Activated CD4-positive, CD25-positive, alpha-beta regulatory T cell treated with anti-CD3 and anti-CD28 coated beads, Interleukin-2, amount 50 U/mL, for 72 hours (primary cell): ENCODE results near the gene KIF26B.
"Not testable (repeated sequence)": the region's sequence is repeated elsewhere in the genome, so short reads cannot be mapped to it uniquely, and the experiment has no call there.

ENCODE experiments used
- DNase-seq: peaks from one replicate; pipeline ENCODE4 v3.0.0; 2021

KIF26B gene

DNA sequence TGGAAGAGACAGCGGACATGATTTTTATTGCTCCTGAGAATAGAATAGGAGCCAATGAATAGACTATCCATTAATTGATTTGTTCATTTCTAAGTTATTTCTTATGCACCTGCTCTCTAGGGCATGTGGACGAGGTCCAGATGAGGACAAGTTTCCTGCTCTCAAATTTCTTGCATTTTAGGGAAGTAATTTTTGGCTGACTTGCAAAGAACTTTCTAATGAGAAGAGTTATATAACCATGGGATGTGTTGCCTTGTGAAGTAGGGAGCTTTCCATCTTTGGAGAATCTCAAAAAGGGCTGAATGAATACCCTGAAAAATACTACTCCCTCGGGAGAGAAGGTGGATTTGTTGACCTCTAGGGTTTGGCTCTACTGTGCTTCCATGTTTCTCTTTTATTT, 243.0 kb downstream of the KIF26B start:
- DNase-seq = no peak

DNA sequence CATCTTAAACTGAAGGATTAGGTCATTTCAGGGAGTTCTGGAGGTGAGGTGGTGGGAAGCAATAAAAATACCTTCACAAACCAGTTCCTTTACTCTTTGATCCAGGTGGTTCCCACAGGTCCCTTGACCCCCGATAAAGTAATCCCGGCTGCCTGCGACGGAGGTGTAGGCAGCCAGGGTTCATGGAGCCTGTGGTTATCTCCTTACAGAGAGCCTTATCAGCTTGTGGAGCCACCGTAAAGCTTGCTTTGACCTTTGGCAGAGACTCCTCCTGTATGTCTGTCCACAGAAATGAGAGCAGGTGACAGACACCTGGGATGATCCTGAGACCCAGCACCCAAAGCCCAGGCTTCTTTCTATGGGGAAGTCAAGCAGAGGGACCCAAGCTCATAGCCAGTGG, 243.4 kb downstream of the KIF26B start:
- no peak for DNase-seq

DNA sequence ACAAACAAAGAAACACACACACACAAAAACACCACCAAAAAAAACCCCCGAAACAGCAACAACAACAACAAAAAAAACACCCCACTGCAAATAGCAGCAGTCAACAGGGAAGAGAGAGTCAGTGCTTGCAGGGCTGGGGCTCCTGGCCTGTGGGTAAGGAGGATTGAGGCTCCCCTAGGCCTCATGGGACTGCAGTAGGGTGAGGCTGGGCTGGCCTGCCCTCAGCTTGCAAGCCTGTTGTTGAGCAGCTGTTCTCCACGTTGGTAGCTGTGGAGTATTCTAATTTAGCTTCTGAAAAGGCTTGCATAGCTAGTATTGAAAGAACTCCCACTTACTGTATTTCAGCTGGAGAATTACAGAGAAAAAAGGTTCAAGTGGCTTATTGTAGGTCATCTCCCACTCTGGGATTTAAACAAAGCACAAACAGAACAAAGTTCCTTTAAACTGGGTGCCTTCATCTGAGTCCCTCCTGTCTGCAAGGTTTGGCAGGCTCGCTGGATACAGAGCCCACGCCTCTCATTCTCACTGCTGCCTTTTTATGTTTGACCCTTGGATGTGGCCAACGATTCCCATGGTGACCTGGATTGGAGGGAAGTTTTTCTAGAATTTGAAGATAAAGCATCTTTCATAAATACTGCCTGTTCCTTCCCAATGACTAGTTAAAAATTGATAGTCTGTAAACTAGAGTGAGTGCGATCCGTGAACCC, 247.2 kb downstream of the KIF26B start:
- no peak for DNase-seq

DNA sequence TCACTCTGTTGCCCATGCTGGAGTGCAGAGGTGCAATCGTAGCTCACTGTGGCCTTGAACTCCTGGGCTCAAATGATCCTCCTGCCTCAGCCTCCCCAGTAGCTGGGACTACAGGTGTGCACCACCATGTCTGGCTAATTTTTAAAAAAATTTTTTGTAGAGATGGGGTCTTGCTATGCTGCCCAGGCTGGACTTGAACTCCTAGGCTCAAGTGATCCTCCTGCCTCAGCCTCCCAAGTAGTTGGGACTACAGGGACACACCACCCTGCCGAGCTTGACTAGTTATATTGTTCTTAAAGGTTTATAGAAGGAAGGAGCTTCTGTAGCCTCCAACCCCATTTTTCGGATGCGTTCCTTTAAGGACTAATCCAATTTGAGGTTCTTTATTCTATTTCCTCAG, 248.2 kb downstream of the KIF26B start:
- not testable (repeated sequence) for DNase-seq

DNA sequence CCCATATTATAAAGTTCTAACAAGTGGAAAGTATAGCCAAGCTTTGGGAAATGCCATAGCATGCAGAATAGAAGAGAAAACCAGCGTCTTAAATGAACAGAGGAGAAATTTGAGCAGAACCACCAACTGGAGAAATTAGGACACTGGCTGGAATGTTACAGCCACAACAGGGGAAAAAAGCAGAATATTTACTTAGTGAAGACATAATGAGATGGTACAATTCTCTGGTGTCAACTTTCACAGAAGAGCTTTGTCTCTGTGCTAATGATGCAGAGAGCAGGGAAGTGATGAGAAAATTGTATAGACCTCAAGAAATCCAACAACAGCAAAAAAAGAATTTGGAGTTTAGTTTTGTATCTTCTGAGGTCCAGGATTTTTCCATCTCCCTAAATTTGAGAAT, 249.7 kb downstream of the KIF26B start:
- no peak for DNase-seq

DNA sequence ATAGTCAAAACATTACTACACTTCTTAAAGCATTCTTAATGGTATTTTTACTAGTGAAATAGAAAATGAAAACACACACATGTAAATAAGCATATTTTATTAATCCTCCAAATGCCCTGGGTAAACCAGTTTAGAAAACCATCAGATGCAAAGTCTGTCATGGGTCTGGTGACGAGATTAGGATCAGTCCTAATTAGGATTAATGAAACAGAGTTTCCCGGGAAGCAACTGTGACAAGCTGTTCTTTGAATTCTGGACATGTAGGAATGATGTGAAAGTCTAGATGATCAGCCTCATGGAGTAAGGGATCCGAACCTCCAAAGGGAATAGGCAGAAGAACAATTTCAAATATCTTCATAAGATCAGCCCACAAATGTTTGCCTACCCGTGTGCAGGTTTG, 250.2 kb downstream of the KIF26B start:
- DNase-seq = no peak

DNA sequence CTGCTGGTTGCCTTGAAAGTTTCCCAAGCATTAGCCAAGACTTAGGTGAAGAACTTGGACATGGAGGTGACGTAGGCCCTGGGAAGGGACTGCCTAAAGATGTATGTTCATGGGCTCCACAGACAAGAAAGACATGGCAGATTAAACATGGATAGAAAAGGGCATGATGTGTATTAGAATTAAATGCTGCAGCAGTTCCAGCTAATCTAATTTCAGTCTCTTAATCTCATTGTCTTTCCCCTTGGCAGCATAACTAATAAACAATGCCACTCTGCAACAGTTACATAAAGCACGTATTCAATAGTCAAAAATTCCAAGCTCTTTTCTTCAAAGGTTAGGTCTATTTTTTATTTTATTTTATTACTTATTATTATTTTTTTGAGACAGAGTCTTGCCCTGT, 251.6 kb downstream of the KIF26B start:
- no peak for DNase-seq

DNA sequence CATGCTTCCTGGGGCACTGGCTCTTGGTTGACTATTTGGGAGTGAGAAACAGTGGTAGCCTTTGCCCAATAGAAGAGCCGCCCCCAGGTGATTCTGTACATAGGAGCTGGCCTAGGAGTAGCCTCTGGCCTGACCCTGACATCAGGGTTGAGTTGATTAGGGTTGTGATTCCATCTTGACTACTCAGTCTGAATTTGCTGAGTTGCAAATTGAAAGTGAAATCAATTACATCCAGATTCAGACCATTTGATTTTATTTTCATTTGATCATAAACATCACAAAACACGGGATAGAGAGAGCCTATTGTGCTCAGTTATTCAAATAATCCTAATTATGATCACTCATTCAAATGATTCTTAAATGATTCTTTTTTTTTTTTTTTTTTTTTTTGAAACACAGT, 253.2 kb downstream of the KIF26B start:
- no peak for DNase-seq

DNA sequence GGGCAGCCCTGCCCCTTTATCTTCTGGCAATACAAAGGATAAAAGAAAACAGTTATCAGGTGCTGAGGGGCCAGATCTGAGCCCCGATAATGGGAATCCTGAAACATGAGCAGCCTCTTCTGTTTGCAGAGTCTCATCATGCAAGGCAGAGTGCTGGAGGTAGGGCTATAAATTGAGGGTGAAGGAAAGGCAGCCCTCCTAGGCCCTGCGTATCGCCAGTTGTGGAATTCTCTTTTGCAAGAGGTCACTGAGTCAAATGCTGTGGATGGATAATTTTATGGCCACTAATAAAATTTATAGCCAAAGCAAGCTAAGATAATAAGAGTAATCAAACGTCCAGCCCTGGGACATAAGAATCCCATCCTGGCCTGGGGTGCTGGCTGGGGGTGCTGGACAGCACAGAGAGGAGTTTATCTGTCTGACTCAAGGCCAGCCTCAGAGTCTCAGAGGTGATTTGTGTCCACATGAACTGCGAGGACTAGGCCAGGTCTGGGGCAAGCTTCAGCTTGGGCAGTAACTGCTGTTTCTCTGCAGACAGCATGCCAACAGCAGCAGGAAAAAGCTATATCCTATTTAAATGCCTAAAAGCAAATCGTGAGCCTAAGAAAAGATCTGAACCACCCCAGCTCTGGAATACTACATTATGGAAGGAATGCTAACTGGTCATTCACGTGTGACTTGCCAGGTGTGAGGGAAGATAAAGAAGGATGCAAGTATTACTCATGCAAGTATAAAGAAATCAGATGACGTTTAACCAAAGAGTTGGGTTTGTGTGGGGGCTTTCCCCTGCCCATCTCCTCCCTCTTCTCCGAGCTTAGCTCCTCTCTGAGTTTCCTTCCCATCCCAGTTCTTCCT, 254.8 kb downstream of the KIF26B start:
- no peak for DNase-seq

DNA sequence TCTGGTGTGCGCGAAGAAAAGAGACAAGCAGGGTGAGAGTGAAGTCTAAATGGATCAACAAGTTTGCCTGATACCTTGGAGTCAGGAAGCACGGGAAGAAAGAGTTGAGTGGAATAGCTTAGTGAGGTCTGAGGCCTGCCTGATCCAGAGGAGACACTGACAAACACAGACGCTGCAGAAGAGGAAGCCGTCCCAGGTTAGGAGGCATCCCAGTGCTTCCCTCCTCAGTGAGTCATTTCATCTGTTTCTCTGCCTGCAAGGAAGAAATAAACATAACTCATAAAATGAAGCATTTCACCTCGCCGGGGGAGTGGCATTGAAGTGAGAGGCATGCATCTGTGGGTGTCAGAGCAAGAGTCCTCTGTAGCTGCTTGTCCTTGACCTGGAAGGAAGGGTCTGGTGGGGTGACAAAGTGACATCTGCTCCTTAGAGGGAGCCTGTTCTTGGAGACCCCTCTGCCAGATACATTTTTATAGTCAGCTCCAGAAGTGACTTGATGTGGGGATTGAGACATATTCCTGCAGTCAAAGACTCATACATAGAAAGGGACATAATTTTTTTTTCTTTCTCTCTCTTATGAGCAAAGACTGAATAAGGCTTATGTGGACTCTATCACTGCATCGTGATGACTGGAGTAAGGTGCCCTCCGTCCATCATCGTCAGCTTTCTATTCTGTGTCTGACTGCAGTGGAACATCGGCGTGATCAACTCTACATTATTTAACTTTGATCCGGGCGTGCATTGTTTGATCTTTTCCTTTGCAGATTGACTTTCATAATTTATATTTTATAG, 256.7 kb downstream of the KIF26B start:
- DNase-seq = no peak

DNA sequence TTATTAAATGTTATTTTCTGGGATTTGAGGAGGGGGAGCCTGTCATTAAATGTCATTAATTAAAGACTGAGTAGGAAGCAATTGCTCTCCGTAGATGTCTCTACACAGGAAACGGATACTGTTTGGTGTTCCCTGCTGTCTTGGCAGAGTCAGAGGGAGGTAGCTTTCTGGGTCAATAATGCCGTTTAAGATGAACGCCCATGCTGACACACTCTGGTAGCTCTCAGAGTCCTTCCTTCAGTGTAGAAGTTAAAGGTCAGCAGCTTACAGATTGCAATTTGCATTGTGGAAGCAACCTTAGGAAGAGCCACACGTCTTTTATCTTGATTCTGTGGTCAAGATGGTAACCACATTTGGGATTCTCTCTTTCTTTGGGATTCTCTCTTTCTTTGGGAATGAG, 257.5 kb downstream of the KIF26B start:
- no peak for DNase-seq

DNA sequence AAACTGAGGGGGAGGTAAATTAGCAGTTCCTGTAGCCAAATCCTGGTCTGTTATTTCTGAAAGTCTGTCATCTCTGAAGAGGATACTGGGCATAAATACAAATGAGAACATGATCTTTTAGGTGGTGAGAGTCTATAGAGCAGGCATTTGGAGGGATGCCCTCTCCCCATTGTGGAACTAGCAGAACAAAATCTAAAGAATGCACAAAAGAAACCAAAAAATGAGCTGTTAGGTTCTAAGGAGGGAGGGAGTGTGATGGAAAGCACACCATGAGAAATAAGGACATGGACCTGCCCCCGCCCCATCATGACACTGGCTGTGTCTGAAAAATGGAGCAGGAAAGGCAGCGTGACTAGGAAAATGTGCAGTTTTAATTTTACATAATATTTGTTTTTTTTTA, 262.0 kb downstream of the KIF26B start:
- no peak for DNase-seq

DNA sequence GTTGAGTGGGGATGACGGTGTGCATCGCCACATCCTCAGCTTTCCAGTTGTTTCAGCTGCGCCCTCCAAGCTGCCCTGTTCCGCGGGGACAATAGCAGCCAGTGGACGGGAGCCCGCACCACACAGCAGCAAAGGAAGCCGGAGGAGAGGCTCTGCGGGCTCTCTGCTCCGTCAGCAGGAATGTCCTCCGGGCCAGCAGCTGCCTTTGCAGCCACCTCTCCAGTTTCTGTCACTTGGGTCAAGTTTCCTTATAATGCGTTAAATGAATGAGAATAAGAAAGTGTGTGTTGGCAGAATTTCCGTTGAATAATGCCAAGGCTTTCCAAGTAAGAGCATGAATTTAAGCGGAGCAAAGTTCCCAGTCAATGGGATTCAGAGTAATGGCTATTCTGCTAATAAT, 263.3 kb downstream of the KIF26B start:
- no peak for DNase-seq

DNA sequence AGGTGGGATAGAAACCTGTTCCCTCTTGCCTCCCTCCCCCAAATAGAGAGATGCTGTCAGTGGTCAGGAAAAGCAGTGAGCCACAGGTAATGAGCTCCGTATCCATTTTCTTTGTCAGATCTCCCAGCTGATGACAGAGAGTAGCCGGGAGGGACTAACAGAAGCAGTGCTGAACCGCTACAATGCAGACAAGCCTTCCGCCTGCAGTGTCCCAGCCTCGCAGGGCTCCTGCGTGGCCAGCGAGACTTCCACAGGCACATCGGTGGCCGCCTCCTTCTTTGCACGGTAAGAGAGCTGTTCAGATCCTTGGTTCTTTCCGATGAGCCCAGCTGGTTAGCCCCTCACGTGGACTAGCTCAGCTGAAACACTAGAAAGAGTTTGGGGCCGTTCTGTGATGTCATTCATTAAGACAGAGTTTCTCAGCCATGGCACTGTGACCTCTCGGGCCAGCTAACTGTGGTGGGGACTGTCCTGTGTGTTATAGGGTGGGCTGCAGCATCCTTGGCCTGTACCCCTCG, 264.7 kb downstream of the KIF26B start:
- no peak for DNase-seq

DNA sequence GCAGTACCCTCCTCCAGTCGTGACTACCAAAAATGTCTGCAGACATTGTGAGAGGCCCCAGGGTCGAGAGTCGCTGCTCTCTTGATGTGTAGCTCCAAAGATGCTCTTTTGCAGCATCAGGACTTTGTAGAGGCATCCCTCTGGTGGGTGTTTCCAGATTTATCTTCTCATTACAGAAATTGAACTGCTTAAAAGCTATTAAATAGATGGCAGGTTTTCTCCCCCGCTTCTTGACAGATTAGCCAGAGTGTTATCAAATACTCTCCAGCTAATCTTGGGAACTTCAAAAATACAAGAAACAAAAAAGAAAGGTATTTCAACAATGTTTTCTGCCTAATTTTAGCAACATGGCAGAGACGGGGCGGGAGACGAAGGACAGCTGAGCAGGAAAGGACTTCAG, 265.2 kb downstream of the KIF26B start:
- no peak for DNase-seq

DNA sequence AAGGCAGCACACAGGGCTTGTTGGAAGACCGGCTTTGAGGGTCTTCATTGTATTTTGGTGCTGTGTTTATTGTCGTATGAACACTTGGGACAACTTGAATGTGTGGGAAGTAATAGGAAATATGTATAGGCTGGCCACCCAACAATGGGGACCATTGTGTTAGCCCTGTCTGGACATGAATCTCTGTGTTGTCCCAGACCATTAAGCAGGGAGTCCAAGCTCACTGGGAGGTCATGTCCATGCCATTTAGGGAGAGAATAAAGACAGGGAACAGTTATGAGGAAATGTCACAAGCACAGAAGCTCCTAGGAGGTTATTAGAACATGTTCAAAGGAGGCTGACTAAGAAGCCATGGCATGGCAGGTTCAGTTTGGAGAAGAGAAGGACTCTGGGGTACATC, 266.1 kb downstream of the KIF26B start:
- DNase-seq = no peak

DNA sequence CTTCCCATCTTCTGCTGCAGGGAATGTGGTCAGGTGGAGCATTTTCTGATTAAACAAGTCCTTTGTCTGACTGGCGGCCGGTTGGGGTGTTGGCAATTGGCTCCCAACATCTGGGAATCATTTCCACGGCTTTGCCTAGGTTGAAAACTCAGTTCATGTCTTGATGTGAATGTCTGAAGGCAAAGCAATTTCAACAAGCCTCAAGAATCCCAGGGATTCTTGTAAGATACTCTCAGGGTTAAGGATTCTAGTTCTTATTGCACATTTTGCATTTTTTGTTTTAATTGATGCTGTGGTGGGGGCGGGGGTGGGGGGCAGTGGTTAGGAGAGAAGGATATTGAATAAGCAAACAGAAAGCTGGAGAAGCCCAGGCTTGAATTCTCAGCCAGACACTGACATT, 273.9 kb downstream of the KIF26B start:
- DNase-seq = no peak

DNA sequence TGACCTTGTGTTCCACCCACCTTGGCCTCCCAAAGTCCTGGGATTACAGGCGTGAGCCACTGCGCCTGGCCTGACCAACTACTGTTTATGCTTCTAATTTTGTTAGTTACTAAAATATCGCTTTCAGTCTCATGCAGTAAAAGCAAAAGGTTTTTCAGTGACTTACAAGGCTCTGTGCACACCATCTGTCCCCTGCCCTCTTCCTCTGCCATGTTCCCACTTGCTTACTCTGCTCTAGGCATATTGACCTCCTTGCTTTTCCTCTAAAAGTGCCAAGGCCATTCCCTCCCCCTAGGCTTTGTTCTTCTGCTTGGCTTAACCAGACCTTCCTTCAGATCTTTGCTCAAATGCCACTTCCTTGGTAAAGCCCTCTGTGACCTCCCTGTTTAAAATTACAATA, 276.9 kb downstream of the KIF26B start:
- no peak for DNase-seq

DNA sequence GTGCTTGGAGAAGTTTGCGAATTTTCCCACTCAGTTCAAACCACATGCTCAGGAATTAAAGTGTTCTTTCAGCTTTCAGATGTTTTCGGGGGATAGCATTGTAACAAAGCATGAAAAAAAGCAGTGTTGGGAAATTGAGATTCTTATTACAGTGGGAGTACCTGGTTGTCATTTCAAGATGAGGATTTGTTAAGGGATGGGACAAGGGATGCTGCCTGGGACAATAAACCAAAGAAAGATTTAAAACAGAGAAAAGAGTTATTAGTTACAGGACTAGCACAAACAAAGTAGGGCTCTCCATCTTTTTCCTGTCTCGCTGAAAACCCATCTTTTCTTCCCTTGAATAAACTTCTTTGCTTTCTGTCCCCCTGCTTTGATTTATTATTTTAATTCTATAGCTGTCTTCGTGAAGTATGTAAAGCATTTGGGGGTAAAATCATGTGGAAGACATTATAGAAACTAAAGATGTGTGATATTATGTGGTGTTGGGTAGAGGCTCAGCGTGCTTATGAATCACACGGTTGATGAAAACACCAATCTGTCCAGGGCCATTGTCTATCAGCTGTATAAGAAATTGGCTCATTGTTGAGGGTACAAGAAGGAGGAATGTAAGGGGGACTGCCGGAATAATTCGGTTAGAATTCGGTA, 277.6 kb downstream of the KIF26B start:
- no peak for DNase-seq

DNA sequence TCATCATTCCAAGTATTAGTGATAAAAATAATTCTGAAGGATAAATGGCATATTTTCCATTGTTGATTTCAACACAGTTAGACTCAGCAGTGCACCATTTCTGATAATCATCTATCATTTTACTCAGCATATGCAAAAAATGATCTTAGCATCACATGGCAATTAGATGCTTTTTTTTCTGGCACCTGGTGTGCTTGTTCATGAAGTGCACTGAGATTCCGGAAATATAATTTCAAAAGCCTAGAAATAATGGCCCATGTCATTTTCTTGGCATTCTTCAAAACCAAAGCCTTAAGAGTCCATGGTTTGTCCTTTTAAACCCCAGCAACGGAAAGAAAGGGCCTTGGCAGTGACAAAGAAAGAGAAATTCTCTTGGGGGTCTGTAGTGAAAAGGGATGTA, 278.8 kb downstream of the KIF26B start:
- DNase-seq = no peak

DNA sequence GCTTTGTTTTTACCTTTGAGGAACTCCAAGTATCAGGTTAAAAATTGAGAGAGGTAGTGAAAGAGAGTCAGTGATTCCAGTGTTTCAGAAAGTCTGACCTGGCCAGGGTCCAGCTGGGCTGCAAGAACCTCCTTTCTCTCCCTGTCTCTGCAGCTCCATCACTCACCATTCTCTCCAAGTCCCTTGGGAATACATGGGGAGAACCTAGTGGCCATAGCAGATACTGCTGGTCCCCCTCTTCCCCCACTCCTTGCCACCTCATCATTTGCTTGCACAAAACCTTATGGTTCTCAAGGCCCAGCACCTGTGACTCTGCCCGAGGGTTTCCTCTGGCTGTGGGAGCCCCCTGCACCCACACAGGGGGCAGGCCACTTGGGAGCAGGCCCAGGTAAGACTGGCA, 279.5 kb downstream of the KIF26B start:
- no peak for DNase-seq

DNA sequence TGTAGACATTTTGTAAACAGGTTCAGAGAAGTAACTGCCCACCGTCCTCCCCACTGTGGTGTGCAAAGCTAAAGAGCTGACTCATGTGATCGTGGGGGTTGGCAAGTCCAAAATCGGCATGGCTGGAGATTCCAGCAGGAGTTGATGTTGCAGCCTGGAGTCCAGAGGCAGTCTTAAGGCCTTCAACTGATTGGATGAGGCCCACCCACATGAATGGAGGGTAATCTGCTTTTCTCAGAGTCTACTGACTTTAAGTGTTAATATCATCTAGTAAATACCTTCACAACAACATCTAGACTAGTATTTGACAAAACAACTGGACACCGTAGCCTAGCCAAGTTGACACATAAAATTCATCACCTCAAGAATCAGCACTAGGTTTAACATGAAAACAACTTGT, 281.6 kb downstream of the KIF26B start:
- DNase-seq = no peak
